GM18502 (cell line): ENCODE data around the gene EIF4G3.
"Not testable (repeated sequence)": the region's sequence is repeated elsewhere in the genome, so short reads cannot be mapped to it uniquely, and the experiment has no call there.

Source experiments
- ATAC-seq: cut with Tn5 transposase; IDR thresholded peaks from one replicate; pipeline ENCODE4 v1.9.1; 2021; ENCODE audit warnings: mild to moderate bottlenecking; ENCODE audit not compliant: unreplicated experiment, poor library complexity

The EIF4G3 gene, protein sequence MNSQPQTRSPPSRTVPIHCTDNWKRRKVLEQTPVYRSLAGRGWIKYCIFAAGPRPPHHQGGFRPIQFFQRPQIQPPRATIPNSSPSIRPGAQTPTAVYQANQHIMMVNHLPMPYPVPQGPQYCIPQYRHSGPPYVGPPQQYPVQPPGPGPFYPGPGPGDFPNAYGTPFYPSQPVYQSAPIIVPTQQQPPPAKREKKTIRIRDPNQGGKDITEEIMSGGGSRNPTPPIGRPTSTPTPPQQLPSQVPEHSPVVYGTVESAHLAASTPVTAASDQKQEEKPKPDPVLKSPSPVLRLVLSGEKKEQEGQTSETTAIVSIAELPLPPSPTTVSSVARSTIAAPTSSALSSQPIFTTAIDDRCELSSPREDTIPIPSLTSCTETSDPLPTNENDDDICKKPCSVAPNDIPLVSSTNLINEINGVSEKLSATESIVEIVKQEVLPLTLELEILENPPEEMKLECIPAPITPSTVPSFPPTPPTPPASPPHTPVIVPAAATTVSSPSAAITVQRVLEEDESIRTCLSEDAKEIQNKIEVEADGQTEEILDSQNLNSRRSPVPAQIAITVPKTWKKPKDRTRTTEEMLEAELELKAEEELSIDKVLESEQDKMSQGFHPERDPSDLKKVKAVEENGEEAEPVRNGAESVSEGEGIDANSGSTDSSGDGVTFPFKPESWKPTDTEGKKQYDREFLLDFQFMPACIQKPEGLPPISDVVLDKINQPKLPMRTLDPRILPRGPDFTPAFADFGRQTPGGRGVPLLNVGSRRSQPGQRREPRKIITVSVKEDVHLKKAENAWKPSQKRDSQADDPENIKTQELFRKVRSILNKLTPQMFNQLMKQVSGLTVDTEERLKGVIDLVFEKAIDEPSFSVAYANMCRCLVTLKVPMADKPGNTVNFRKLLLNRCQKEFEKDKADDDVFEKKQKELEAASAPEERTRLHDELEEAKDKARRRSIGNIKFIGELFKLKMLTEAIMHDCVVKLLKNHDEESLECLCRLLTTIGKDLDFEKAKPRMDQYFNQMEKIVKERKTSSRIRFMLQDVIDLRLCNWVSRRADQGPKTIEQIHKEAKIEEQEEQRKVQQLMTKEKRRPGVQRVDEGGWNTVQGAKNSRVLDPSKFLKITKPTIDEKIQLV (N-terminal part only)

DNA sequence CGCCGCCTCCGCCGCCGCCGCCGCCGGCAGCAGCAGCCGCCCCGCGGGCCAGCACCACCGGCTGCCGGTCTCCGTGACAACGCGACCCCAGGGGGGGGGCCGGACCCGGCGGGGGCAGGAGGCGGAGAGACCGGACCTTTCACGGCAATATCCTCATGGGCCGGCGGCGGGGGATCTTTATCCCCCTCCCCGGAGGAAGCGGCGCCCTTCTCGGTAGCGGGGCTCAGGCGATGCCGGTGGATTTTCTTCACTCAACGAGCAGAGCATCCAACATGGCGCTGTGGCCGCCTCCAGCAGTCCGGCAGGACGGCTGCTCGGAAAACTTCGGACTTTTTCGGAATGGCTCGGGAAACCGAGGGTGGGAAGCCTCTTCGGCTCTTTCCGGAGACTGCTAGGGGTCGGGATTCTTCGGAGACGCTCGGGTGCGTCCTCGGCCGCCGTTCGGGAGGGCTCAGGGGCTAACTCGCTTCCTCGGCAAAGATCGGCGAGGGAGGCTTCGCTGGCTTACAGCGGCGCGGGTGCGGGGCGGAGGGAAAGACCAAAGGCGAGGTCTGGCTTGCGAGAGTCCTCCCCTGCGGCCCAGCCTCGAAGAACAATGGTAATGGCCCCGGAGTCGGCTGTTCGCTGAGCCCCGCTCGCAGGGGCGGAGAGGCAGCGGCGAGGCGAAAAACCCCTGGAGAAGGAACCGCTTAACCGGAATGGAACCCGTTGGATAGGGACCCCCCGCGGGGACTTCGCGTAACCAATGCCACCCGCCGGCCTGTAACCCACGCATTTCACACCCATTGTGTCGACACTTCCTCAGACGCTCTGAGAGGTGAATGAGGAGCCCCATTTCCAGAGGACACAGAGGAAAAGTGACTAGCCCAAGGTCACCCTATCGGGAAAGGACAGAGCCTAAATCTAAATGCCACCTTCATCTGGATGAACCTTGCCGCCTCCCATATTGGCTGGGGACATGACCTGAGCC is at the start of gene EIF4G3:
Gene EIF4G3 (minus strand): TSS at position 312 of the 970 bp plus-strand sequence. CDS start 174,155 bp downstream, outside the sequence.
- ATAC-seq, result peak; percentile 90

DNA sequence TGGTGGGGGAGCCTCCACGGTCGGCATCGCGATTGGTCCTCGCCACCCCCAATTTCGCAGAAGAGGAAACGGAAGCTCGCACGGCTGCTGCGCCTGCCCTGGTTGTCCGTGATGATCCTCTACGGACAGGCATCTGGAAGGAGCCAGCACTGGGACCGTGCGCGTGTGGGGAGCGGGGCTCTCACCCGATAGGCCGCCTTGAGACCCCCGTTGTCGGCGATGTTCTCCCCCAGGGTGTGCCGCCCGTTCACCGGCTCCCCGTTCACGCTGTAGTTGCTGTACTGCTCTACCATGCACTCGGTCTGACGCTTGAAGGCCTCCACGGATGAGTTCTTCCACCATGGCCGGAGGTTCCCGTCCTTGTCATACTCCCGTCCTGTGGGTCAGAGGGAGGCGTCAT is 48.4 kb upstream of the EIF4G3 start:
- no peak for ATAC-seq

DNA sequence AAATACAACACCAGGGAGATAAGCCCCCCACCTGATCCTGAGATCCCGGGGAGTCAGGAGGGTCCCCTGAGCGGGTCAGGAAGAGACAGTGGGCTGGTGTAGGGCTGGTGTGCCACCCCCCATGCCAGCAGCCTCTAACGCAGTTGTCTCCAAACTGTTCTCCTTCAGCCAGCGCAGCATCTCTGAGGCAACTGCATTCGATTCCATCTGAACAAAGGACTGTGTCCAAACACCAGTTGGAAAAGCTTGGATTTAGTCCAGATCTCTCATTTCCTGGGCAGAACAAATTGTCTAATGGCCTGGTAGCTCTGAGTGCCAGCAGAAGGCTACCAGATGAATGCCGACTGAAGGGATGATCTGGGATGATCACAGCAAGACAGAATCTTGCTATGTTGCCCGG is 44.1 kb upstream of the EIF4G3 start:
- no peak for ATAC-seq

DNA sequence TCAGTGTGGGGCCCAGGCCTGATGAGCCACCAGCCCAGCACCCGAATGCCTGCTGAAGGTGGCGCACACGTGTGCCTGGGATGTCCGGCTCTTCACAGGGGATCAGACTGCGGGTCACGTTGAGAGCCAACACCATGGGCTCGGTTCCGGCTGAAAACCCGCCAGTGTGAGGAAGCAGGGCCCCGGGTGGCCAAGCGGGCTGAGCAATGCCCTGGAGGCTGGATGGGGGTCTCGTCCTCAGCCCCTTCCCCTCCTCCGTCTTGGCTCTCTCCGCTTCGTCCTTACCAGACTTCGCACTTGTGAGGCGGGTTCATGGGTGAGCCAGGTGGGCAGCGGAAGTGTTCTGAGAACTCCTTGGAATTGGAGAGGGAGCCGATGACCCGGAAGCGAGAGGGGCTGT is 43.0 kb upstream of the EIF4G3 start:
- ATAC-seq, result no peak

DNA sequence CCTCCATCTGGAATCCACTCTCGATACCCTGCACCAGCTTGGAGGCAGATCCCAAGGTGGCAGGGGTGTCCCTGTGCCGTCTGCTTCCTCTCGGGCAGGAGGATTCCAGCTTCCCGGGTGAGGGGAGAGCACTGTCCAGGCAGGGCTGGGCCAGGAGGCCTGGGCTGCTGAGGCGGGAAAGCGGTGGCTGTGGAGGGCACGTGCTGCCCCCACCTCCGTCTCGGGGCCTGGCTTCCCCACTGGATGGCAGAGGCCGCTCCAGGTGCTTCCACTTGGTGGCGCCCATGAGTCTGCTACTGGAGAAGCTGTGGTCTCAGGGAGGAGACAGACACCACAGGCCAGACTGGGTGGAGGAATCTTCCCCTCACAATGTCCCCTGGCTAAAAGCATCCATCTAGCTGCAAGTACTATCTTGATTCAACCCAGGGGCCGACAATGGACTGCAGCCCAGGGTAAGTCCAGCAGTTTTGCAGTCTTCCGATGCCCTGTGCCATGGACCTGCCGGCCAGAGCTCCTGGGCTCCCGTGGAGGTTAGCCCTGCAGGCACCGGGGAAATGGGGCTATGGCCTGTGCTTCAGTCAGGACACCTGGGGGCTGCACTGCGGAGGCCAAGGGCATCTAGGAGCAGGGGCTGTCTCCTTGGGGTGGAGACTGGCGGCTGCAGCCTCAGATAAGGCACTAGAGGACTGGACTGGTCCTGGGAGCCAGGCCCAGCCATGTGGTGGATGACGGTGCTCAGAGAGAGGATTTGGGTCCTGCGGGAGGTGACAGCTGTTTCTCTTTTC is 41.3 kb upstream of the EIF4G3 start:
- no peak for ATAC-seq

DNA sequence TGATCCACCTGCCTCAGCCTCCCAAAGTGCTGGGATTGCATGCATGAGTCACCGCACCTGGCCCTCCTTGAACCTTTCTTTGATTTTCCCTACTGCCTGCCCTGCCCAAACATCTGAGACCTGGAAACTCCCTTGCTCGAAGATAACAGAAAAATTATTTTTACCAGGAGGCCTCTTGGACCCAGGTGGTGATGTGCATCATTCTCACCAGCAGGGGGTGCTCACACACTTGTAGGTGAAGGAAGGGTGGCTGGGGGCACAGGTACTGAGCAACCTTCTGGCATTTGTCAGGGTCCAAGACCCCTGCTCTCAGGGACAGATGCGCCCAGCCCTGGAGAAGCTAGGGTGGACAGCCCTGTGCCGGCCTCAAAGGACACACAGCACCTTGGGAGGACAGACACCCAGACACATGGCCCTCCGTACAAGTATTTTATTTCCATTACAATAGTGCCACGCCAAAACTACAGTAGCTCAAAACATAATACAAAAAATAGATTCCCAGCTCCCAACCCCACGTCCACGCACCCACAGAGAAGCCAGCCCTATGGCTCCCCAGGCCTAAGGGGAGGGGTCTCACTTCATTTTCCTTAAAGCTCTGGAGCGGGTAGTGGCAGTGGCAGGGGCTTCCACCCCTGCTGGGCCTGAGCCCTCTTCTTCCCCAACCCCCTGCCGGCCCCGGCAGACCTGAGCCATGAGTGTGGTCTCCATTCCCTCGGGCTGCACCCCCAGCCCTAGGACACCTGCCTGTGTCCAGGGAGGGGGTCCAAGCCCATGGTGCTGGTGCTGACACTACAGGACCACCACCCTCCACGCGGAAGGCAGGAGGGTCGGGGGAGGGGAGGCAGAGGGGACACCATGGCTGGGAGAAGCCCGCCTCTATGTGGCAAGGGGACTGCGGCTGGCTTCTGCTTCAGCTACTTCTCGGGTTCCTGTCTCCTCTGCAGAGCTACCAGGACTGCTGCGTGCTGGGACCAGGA is 40.4 kb upstream of the EIF4G3 start:
- ATAC-seq, result no peak

DNA sequence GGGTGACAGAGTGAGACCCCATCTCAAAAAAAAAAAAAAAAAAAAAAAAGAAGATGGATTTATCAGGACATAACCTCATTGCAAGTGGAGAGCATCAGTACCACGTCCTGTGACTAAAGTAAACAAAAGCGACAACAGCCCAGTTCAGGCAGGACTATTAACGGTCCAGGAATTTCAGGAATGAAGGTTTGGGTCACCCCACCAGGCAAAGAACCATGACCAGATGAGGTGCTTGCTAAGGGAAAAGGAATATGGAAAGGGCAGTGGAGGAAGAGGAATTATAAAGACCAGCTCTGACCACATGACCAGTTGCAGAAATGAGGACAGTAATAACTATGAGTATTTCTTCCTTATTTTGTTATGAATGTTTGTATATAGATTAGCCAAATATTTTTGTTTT is 35.4 kb upstream of the EIF4G3 start:
- ATAC-seq, result no peak

DNA sequence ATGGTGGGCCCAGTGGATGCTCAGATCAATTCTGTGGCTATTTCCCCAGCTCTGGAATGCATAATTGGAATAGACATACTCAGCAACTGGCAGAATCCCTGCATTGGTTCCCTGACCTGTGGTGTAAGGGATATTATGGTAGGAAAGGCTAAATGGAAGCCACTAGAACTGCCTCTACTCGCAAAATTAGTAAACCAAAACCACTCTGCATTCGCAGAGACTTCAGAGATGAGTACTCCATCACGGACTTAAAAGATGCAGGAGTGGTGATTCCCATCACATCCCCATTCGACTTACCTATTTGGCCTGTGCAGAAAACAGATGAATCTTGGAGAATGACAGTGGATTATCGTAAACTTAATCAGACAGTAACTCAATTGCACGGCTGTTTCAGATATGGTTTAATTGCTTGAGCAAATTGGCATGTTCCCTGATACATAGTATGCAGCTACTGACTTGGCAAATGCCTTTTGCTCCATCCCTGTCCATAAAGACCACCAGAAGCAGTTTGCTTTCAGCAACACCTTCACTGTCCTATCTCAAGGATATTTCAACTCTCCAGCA is 31.5 kb upstream of the EIF4G3 start:
- not testable (repeated sequence) for ATAC-seq

DNA sequence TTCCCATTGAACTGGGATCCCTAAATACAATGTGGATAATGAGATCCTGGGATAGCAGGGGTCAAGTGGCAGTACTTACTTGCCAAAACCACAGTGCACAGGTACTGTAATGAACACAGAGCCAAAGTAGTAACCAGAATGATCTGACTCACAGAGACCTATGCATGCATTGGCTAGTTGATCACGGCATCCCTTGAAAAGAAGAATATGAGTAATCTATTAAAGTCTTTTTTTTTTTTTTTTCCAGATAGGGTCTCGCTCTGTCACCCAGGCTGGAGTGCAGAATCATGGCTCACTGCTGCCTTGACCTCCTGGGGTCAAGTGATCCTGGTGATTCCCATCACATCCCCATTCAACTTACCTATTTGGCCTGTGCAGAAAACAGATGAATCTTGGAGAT is 29.4 kb upstream of the EIF4G3 start:
- ATAC-seq, result no peak

DNA sequence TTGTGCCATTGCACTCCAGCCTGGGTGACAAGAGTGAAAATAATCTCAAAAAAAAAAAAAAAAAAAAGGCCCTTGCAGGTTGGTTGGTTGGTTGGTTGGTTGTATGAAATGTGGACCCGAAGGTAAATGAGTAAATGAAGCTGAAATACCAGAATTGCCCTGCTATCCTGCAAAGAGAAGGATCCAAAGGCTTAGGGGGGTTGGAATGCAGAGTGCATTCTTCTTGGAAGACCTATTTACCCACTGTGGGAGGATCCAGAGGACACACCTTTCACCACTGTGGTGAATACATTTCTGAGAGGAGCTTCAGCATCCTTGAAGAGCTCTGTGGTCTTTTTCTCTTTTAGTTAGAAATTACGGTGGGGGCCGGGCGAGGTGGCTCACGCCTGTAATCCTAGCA is 28.7 kb upstream of the EIF4G3 start:
- no peak for ATAC-seq

DNA sequence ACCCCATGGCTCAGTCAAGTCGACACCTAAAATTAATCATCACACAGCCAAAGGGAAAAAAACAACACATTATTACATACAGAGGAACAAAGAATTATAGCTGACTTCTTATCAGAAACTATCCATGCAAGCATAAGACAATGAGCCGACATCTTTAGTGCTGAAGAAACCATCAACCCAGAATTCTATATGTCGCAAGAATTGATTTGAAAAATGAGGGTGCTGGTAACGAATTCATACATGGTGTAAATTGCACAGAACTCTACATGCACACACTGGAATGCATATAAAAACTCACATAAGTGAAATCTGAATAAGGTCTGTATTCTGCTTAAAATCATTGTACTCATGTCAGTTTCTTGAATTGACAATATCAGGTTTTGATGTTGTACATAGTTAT is 25.0 kb upstream of the EIF4G3 start:
- no peak for ATAC-seq

DNA sequence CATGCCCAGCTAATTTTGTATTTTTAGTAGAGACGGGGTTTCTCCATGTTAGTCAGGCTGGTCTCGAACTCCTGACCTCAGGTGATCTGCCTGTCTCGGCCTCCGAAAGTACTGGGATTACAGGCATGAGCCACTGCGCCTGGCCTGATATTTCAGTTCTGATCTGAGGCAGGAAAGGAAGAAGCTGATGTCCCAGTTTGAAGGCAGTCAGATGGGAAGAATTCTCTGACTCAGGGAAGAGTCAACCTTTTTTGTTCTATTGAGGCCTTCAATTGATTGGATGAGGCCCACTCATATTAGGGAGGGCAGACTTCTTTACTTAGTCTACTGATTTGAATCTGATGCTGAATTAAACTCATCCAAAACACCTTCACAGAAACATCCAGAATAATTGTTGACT is 24.5 kb upstream of the EIF4G3 start:
- ATAC-seq, result not testable (repeated sequence)

DNA sequence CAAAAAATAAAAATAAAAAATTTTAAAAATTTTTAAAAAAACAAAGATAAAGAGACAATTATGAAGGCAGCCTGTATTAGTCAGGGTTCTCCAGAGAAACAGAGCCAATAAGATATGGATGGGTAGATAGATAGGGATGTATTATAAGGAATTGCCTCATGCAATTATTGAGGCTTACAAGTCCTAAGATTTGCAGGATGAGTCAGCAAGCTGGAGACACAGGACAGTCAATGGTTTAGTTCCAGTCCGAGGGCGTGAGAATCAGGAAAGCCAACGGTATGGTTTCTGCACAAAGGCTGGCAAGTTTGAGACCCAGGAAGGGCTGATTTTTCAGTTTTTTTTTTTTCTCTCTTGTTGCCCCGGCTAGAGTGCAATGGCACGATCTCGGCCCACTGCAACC is 24.1 kb upstream of the EIF4G3 start:
- no peak for ATAC-seq

DNA sequence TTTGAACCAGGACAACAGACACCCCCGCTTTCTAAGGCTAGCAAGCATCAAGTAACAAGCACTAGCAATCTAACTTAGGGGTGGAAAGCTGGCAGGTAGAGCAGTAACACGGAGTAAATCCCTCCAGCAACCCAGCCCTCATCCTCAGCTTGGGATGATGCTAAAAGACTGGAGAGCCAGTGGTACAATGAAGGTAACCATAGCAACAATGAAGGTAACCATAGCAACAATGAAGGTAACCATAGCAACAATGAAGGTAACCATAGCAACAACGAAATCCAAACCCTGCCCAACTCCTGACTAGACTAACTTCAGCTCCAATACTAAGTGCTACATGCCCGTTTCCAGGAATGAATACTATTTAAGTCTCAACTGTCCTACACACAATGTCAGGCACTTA is 22.2 kb upstream of the EIF4G3 start:
- ATAC-seq, result no peak

DNA sequence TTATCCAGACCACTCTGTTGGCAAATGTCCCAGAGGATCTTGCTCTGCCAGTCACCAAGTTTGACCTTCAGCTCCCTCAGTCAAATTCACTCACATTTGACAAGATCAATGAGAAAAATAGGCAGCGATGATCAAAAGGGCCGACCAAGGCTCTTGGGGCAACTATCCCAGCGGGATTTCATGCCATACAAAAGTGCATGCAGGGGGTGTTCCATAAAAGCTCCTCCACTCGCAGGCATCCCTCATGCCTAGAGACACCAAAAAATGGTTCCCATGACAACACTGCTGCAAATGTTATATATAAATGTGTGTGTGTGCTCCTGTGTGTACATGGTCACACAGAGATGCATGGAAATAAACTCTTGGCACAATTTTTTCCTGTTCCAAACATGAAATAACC is 16.2 kb upstream of the EIF4G3 start:
- no peak for ATAC-seq

DNA sequence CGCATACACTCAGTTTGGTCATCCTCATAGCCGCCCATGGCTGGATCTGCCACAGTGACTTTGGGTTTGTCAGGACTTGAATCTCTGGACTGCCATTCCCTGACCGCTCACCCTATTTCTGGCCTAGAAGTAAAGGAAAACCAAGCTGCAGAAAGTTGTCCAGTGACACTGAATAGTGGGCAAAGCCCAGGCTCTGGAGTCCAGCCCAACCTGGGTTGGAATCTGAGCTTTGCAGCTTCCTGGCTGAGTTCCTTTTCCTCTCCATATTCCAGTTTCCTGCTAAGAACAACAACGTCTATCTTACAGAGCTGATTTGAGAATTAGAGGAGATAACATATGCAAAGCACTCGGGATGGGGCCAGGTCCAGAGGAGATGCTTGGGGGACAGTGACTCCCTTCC is 15.6 kb upstream of the EIF4G3 start:
- no peak for ATAC-seq

DNA sequence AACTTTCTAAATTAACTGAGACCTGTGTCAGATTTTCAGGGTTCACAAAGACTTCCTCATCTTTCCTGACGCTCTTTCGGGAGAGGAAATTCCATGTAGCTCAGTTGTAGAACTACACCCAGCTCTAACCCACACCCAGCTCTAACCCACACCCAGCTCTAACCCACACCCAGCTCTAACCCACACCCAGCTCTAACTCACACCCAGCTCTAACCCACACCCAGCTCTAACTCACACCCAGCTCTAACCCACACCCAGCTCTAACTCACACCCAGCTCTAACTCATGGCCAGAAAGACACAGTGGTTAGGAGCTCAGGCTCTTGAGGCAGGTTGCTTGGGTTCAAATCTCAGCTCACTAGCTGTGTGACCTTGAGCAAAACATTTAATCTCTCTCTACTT is 14.1 kb upstream of the EIF4G3 start:
- ATAC-seq, result not testable (repeated sequence)
